HepG2 (cell line): ENCODE results near the gene SEC24A. TPM values are rescaled to one million over a fixed set of nuclear protein-coding genes. Genes with fewer than 3 reads are reported as not detected.

Experiments used
- AHR ChIP-seq: IDR thresholded peaks from 2 replicates; pipeline ENCODE4 v1.6.1; 2018; ENCODE audit warnings: missing genetic modification reagents, missing compliant biosample characterization
- ELF3 ChIP-seq: IDR thresholded peaks from 2 replicates; pipeline ENCODE4 v1.6.1; 2016; ENCODE audit warnings: missing genetic modification reagents, missing compliant biosample characterization
- FOXO1 ChIP-seq: sonication (generic); formaldehyde crosslinking; IDR thresholded peaks from 2 replicates; pipeline ENCODE4 v1.4.0; 2020; ENCODE audit warnings: missing genetic modification reagents
- HOXA7 ChIP-seq: sonication (generic); formaldehyde crosslinking; IDR thresholded peaks from 2 replicates; pipeline ENCODE4 v1.8.1; 2022; ENCODE audit warnings: mild to moderate bottlenecking, missing genetic modification reagents, moderate library complexity
- KLF6 ChIP-seq: IDR thresholded peaks from 2 replicates; pipeline ENCODE4 v1.8.0; 2016; ENCODE audit warnings: missing biosample characterization, missing genetic modification reagents
- MATR3 ChIP-seq: sonication (generic); formaldehyde crosslinking; IDR thresholded peaks from 2 replicates; pipeline ENCODE4 v1.4.0; 2020; ENCODE audit warnings: missing genetic modification reagents
- PHF20 ChIP-seq: sonication (generic); formaldehyde crosslinking; IDR thresholded peaks from 2 replicates; pipeline ENCODE4 v1.5.0; 2020; ENCODE audit warnings: mild to moderate bottlenecking, missing genetic modification reagents
- PITX1 ChIP-seq: sonication (generic); formaldehyde crosslinking; IDR thresholded peaks from 2 replicates; pipeline ENCODE4 v1.5.1; 2020; ENCODE audit warnings: mild to moderate bottlenecking, missing genetic modification reagents
- RARA ChIP-seq: IDR thresholded peaks from 2 replicates; pipeline ENCODE4 v1.6.1; 2016; ENCODE audit warnings: missing genetic modification reagents, missing compliant biosample characterization
- RARG ChIP-seq: sonication (generic); formaldehyde crosslinking; IDR thresholded peaks from 2 replicates; pipeline ENCODE4 v1.4.0; 2020; ENCODE audit warnings: low read depth, mild to moderate bottlenecking, missing genetic modification reagents
- REPIN1 ChIP-seq: sonication (generic); formaldehyde crosslinking; IDR thresholded peaks from 2 replicates; pipeline ENCODE4 v1.8.0; 2022; ENCODE audit warnings: missing genetic modification reagents, low read depth, mild to moderate bottlenecking, borderline replicate concordance
- SAFB2 ChIP-seq: sonication (generic); formaldehyde crosslinking; IDR thresholded peaks from 2 replicates; pipeline ENCODE4 v1.5.1; 2020; ENCODE audit warnings: missing genetic modification reagents, low read depth, mild to moderate bottlenecking, borderline replicate concordance
- SCMH1 ChIP-seq: sonication (generic); formaldehyde crosslinking; IDR thresholded peaks from 2 replicates; pipeline ENCODE4 v1.9.0; 2021; ENCODE audit warnings: missing genetic modification reagents, mild to moderate bottlenecking, borderline replicate concordance
- TCF7 ChIP-seq: sonication (generic); IDR thresholded peaks from 2 replicates; pipeline ENCODE4 v1.6.1; 2016; ENCODE audit warnings: antibody characterized with exemption, low read depth
- TOE1 ChIP-seq: sonication (generic); formaldehyde crosslinking; IDR thresholded peaks from 2 replicates; pipeline ENCODE4 v1.4.0; 2020; ENCODE audit warnings: mild to moderate bottlenecking, missing genetic modification reagents
- ZNF138 ChIP-seq: sonication (generic); formaldehyde crosslinking; IDR thresholded peaks from 2 replicates; pipeline ENCODE4 v1.5.0; 2020; ENCODE audit warnings: mild to moderate bottlenecking, low read depth, missing genetic modification reagents
- ZNF263 ChIP-seq: sonication (generic); formaldehyde crosslinking; IDR thresholded peaks from 2 replicates; pipeline ENCODE4 v1.4.0; 2020; ENCODE audit warnings: missing genetic modification reagents
- ZNF546 ChIP-seq: sonication (generic); formaldehyde crosslinking; conservative IDR thresholded peaks from 2 replicates; pipeline ENCODE4 v1.8.1; 2023; ENCODE audit warnings: mild to moderate bottlenecking, missing genetic modification reagents
- polyA plus RNA-seq, 8 experiments: library from polyadenylated mRNA; depleted of rRNA in 3 of 8; stranded (reverse) in 7 of 8; unstranded in 1 of 8; fragments of >200 nt; fragmentation: Illumina TruSeq in 4 of 8; extraction: Trizol in 4 of 8; gene quantifications; 2 replicates each; pipeline versions ENCODE4 v1.2.1 to v1.2.3, GENCODE V29; 2011 to 2016; ENCODE audit warnings: low read depth in 4 of 8, missing spikeins in 1 of 8, mixed read lengths in 1 of 8; ENCODE audit not compliant: insufficient read depth in 1 of 8
- total RNA-seq, 5 experiments: library from RNA; depleted of rRNA; stranded (reverse); fragments of >200 nt; fragmentation: Illumina TruSeq; extraction: Trizol; gene quantifications; 2 replicates each; pipeline ENCODE4 v1.2.3, GENCODE V29; 2016; ENCODE audit warnings: low read depth in 1 of 5
- TF ChIP-seq, protein P1 (sequence below): sonication (generic); formaldehyde crosslinking; IDR thresholded peaks from 2 replicates; pipeline ENCODE4 v1.4.0; 2020; ENCODE audit warnings: missing genetic modification reagents, borderline replicate concordance
- TF ChIP-seq, protein P2 (sequence below): IDR thresholded peaks from 2 replicates; pipeline ENCODE4 v1.6.1; 2012; ENCODE audit warnings: low read depth, low read length, improper control_type of control experiment
- TF ChIP-seq, protein P3 (sequence below): sonication (generic); formaldehyde crosslinking; IDR thresholded peaks from 2 replicates; pipeline ENCODE4 v1.8.0; 2022; ENCODE audit warnings: mild to moderate bottlenecking, missing genetic modification reagents, moderate library complexity
- TF ChIP-seq, protein P4 (sequence below): sonication (generic); formaldehyde crosslinking; IDR thresholded peaks from 2 replicates; pipeline ENCODE4 v1.5.0; 2020; ENCODE audit warnings: mild to moderate bottlenecking, missing genetic modification reagents, moderate library complexity
- TF ChIP-seq, protein P5 (sequence below): sonication (generic); formaldehyde crosslinking; IDR thresholded peaks from 2 replicates; pipeline ENCODE4 v1.4.0; 2020; ENCODE audit warnings: mild to moderate bottlenecking, missing genetic modification reagents

Gene SEC24A
- total and polyA plus RNA-seq, 2 of the 13 experiments (the other 11 are each of a cell fraction or from before 2014, with no cell fraction given), result 30.5 to 56.8 TPM

DNA sequence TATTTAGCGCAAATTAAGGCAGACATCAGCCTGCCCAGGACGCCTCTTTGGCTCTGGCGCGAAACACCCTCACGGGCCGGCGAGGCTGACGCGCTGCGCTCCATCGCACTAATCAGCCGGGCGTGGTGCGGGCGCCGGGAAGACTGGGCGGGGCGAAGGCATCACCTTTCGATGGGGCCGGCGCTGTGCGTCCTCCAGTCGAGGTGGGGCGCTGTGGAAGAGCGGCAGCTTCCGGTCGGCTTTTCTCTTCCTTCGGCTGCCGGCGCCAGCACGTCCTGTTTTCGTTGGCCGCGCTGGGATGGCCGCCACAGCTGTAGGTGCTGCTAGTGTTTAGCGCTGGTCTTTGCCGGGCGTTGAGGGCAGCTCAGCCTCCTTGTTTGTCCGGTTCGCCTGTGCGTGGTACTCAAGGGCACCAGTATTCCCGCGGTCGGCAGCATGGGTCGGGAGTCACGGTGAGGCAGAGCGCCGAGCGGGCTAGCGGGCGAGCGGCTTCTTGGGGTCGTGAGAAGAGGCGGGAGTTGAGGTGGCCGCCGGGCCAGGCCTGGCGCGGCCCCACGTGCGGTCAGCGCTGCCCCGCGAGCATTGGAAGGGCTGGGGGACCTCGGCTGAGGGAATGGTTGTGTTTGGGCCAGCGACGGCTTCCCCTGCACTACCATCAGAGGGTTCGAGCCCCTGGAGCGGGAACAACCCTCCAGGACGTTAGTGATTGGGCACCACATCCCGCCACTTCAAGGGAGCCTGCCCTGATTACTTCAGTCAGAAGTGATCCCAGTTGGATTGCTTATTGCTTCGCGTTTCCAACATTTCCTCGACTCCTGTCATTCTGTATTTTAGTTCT is 110.1 kb downstream of the SEC24A start, which contains the start of gene DDX46 (continued):
- peak; percentile 94 for TF ChIP-seq KLF6
- no peak for TF ChIP-seq TCF7
- peak; percentile 47; the same call in 1 of the 2 replicates for TF ChIP-seq RARA (CRISPR knock-in tag)
- peak; percentile 46; the same call in 1 of the 2 replicates for TF ChIP-seq ZNF138 (CRISPR knock-in tag)
- peak; percentile 69 for TF ChIP-seq AHR (CRISPR knock-in tag)
- TF ChIP-seq ZNF263, result 0 out of 2 replicates have a peak, but pooled peaks have one; percentile 22
- TF ChIP-seq ELF3 (CRISPR knock-in tag), result peak; percentile 78
- TF ChIP-seq, protein P1, sequence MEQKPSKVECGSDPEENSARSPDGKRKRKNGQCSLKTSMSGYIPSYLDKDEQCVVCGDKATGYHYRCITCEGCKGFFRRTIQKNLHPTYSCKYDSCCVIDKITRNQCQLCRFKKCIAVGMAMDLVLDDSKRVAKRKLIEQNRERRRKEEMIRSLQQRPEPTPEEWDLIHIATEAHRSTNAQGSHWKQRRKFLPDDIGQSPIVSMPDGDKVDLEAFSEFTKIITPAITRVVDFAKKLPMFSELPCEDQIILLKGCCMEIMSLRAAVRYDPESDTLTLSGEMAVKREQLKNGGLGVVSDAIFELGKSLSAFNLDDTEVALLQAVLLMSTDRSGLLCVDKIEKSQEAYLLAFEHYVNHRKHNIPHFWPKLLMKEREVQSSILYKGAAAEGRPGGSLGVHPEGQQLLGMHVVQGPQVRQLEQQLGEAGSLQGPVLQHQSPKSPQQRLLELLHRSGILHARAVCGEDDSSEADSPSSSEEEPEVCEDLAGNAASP (CRISPR knock-in tag), result peak; percentile 50; the same call in 1 of the 2 replicates
- peak; percentile 85; the same call in 1 of the 2 replicates for TF ChIP-seq SAFB2 (CRISPR knock-in tag)
- peak; percentile 71; the same call in 1 of the 2 replicates for TF ChIP-seq TOE1
- no peak for TF ChIP-seq HOXA7 (CRISPR knock-in tag)
- TF ChIP-seq PITX1 (CRISPR knock-in tag), result peak; percentile 54; the same call in 1 of the 2 replicates
- no peak for TF ChIP-seq SCMH1 (CRISPR knock-in tag)
- TF ChIP-seq FOXO1, result peak; percentile 73
- TF ChIP-seq PHF20 (CRISPR knock-in tag), result peak; percentile 96
- TF ChIP-seq, protein P2, sequence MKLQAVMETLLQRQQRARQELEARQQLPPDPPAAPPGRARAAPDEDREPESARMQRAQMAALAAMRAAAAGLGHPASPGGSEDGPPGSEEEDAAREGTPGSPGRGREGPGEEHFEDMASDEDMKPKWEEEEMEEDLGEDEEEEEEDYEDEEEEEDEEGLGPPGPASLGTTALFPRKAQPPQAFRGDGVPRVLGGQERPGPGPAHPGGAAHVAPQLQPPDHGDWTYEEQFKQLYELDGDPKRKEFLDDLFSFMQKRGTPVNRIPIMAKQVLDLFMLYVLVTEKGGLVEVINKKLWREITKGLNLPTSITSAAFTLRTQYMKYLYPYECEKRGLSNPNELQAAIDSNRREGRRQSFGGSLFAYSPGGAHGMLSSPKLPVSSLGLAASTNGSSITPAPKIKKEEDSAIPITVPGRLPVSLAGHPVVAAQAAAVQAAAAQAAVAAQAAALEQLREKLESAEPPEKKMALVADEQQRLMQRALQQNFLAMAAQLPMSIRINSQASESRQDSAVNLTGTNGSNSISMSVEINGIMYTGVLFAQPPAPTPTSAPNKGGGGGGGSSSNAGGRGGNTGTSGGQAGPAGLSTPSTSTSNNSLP, result no peak
- TF ChIP-seq MATR3, result no peak
- TF ChIP-seq, protein P3, sequence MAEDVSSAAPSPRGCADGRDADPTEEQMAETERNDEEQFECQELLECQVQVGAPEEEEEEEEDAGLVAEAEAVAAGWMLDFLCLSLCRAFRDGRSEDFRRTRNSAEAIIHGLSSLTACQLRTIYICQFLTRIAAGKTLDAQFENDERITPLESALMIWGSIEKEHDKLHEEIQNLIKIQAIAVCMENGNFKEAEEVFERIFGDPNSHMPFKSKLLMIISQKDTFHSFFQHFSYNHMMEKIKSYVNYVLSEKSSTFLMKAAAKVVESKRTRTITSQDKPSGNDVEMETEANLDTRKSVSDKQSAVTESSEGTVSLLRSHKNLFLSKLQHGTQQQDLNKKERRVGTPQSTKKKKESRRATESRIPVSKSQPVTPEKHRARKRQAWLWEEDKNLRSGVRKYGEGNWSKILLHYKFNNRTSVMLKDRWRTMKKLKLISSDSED, result no peak
- no peak for TF ChIP-seq RARG (CRISPR knock-in tag)
- TF ChIP-seq, protein P4, sequence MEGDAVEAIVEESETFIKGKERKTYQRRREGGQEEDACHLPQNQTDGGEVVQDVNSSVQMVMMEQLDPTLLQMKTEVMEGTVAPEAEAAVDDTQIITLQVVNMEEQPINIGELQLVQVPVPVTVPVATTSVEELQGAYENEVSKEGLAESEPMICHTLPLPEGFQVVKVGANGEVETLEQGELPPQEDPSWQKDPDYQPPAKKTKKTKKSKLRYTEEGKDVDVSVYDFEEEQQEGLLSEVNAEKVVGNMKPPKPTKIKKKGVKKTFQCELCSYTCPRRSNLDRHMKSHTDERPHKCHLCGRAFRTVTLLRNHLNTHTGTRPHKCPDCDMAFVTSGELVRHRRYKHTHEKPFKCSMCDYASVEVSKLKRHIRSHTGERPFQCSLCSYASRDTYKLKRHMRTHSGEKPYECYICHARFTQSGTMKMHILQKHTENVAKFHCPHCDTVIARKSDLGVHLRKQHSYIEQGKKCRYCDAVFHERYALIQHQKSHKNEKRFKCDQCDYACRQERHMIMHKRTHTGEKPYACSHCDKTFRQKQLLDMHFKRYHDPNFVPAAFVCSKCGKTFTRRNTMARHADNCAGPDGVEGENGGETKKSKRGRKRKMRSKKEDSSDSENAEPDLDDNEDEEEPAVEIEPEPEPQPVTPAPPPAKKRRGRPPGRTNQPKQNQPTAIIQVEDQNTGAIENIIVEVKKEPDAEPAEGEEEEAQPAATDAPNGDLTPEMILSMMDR, result peak; percentile 98
- TF ChIP-seq REPIN1 (CRISPR knock-in tag), result peak; percentile 97
- TF ChIP-seq, protein P5, sequence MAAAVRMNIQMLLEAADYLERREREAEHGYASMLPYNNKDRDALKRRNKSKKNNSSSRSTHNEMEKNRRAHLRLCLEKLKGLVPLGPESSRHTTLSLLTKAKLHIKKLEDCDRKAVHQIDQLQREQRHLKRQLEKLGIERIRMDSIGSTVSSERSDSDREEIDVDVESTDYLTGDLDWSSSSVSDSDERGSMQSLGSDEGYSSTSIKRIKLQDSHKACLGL (CRISPR knock-in tag), result peak; percentile 79; the same call in 1 of the 2 replicates
- peak; percentile 73 for TF ChIP-seq ZNF546 (CRISPR knock-in tag)
